MM.1S (cell line): Measurements from ENCODE around the gene FAM72C.
"Not testable (repeated sequence)": the region's sequence is repeated elsewhere in the genome, so short reads cannot be mapped to it uniquely, and the experiment has no call there.

Experiments
- EZH2 ChIP-seq: fragments of 300-600 bp; sonication (generic); optimal IDR thresholded peaks from 2 replicates; pipeline ENCODE3; 2017; ENCODE audit warnings: low read depth, mild to moderate bottlenecking, antibody characterized with exemption, low read length, mixed read lengths
- TF ChIP-seq, protein P1 (sequence below): fragments of 300-600 bp; sonication (generic); IDR thresholded peaks from 2 replicates; pipeline ENCODE4 v1.5.1; 2016; ENCODE audit warnings: antibody characterized with exemption, low read length, mixed read lengths

DNA sequence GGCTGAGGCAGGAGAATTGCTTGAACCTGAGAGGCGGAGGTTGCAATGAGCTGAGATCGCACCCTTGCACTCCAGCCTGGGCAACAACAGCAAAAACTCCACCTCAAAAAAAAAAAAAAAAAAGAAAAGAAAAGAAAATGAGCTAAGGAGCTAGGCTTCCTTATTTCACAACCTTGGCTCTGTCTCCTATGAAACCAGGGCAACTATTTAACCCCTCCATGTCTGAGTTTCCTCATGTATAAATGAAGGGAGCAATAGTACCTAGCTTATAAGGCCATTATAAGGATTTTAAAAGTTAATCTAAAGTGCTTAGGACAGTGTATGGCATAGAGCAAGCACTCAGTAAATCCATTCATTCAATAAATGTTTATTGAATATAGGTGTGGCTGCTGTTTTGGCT, 32.9 kb downstream of the FAM72C start:
- TF ChIP-seq, protein P1, sequence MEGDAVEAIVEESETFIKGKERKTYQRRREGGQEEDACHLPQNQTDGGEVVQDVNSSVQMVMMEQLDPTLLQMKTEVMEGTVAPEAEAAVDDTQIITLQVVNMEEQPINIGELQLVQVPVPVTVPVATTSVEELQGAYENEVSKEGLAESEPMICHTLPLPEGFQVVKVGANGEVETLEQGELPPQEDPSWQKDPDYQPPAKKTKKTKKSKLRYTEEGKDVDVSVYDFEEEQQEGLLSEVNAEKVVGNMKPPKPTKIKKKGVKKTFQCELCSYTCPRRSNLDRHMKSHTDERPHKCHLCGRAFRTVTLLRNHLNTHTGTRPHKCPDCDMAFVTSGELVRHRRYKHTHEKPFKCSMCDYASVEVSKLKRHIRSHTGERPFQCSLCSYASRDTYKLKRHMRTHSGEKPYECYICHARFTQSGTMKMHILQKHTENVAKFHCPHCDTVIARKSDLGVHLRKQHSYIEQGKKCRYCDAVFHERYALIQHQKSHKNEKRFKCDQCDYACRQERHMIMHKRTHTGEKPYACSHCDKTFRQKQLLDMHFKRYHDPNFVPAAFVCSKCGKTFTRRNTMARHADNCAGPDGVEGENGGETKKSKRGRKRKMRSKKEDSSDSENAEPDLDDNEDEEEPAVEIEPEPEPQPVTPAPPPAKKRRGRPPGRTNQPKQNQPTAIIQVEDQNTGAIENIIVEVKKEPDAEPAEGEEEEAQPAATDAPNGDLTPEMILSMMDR = not testable (repeated sequence)
- TF ChIP-seq EZH2 = not testable (repeated sequence)
